WTC11 (cell line): Measurements from ENCODE around the gene RFK. TPM values are rescaled to one million over a fixed set of nuclear protein-coding genes. Genes with fewer than 3 reads are reported as not detected.

Source experiments
- ATAC-seq: fragments of 200-7000 bp; cut with Tn5 transposase; 2 replicates; pipeline ENCODE4 v1.10.0; 2021; ENCODE audit warnings: mild to moderate bottlenecking, moderate library complexity
- CTCF ChIA-PET: fragments of 300-600 bp; sonication (Branson Sonifier 250); formaldehyde crosslinking; loops from one replicate; lab custom pipeline; 2021; ENCODE audit warnings: antibody characterized with exemption; lab: Charles Lee
- POLR2A ChIA-PET: fragments of 350-600 bp; sonication (Branson Sonifier 250); formaldehyde crosslinking; loops from one replicate; lab custom pipeline; 2021; ENCODE audit warnings: antibody characterized with exemption; lab: Charles Lee
- DNase-seq: peaks from one replicate; pipeline ENCODE4 v3.0.0; 2021; ENCODE audit warnings: low spot score
- H3K27ac Mint-ChIP-seq: 2 replicates; pipeline ENCODE4 v1.8.0; 2021; ENCODE audit warnings: mixed read lengths
- H3K27me3 Mint-ChIP-seq: 2 replicates; pipeline ENCODE4 v1.8.0; 2021; ENCODE audit warnings: low read depth, mild to moderate bottlenecking, moderate library complexity, mixed read lengths
- H3K36me3 Mint-ChIP-seq: 2 replicates; pipeline ENCODE4 v1.8.0; 2021; ENCODE audit warnings: mixed read lengths
- H3K4me1 Mint-ChIP-seq: 2 replicates; pipeline ENCODE4 v1.8.0; 2022; ENCODE audit warnings: mixed read lengths
- H3K4me3 Mint-ChIP-seq: 2 replicates; pipeline ENCODE4 v1.8.0; 2021; ENCODE audit warnings: mild to moderate bottlenecking, moderate library complexity, mixed read lengths
- H3K9me3 Mint-ChIP-seq: 2 replicates; pipeline ENCODE4 v1.8.0; 2021; ENCODE audit warnings: mixed read lengths
- CREM ChIP-seq: sonication (generic); formaldehyde crosslinking; IDR thresholded peaks from 2 replicates; pipeline ENCODE4 v1.8.1; 2022; ENCODE audit warnings: mild to moderate bottlenecking, missing genetic modification reagents, moderate library complexity
- FOXP1 ChIP-seq: sonication (generic); formaldehyde crosslinking; IDR thresholded peaks from 2 replicates; pipeline ENCODE4 v1.8.0; 2022; ENCODE audit warnings: missing genetic modification reagents, mild to moderate bottlenecking, moderate library complexity, borderline replicate concordance
- GABPB1 ChIP-seq: sonication (generic); formaldehyde crosslinking; IDR thresholded peaks from 2 replicates; pipeline ENCODE4 v1.8.1; 2023; ENCODE audit warnings: mild to moderate bottlenecking, missing genetic modification reagents
- NR1H2 ChIP-seq: sonication (generic); formaldehyde crosslinking; IDR thresholded peaks from 2 replicates; pipeline ENCODE4 v1.9.0; 2021; ENCODE audit warnings: mild to moderate bottlenecking, moderate library complexity, missing genetic modification reagents
- TEAD4 ChIP-seq: sonication (generic); formaldehyde crosslinking; IDR thresholded peaks from 2 replicates; pipeline ENCODE4 v1.8.0; 2022; ENCODE audit warnings: mild to moderate bottlenecking, missing genetic modification reagents
- TP53 ChIP-seq: sonication (generic); formaldehyde crosslinking; IDR thresholded peaks from 2 replicates; pipeline ENCODE4 v1.8.1; 2023; ENCODE audit warnings: mild to moderate bottlenecking, missing genetic modification reagents
- total RNA-seq: library from RNA; stranded (reverse); gene quantifications from 3 replicates; pipeline ENCODE4 v1.2.3, GENCODE V29; 2021
- TF ChIP-seq, protein P1 (sequence below): sonication (generic); formaldehyde crosslinking; IDR thresholded peaks from 2 replicates; pipeline ENCODE4 v1.8.1; 2022; ENCODE audit warnings: missing genetic modification reagents, borderline replicate concordance
- TF ChIP-seq, protein P2 (sequence below): sonication (generic); formaldehyde crosslinking; conservative IDR thresholded peaks from 2 replicates; pipeline ENCODE4 v1.8.1; 2023; ENCODE audit warnings: mild to moderate bottlenecking, low read depth, missing genetic modification reagents, moderate library complexity
- TF ChIP-seq, protein P3 (sequence below): sonication (generic); formaldehyde crosslinking; IDR thresholded peaks from 2 replicates; pipeline ENCODE4 v1.8.0; 2023; ENCODE audit warnings: mild to moderate bottlenecking, missing genetic modification reagents
- TF ChIP-seq, protein P4 (sequence below): fragments of 250-450 bp; sonication (Bioruptor Pico); IDR thresholded peaks from 2 replicates; pipeline ENCODE4 v2.1.2; 2022; ENCODE audit warnings: mild to moderate bottlenecking, moderate library complexity
- TF ChIP-seq, protein P5 (sequence below): fragments of 200-600 bp; IDR thresholded peaks from 2 replicates; pipeline ENCODE4 v1.8.0; 2022; ENCODE audit warnings: antibody characterized with exemption
- TF ChIP-seq, protein P6 (sequence below): fragments of 250-450 bp; sonication (Bioruptor Pico); IDR thresholded peaks from 2 replicates; pipeline ENCODE4 v1.9.0; 2021; ENCODE audit warnings: mild to moderate bottlenecking, borderline replicate concordance

Gene RFK
- total RNA-seq, 1 experiment from 2014 or later, result 14.9 TPM

DNA sequence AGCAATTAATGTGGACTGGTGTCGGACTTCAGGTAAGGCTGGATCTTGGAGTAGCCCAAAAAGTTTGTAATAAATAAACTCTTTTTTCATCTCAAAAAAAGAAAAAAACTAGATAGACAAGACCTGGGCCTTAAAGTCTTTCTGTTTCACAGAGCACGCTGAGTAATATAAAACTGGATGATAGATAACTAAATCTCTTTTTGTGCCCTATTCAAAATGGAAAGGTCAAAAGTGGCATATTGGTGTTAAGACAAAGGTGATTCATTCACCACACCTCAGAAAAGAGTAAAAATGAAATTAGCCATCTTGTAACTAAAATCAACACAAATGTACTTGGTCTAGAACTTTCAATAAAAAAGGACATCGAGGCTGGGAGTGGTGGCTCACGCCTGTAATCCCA lies 30.3 kb upstream of the RFK start:
- H3K4me3 Mint-ChIP-seq, result no peak overlapping the region
- no peaks in the 10 kb centered on the region for H3K27me3 Mint-ChIP-seq
- CTCF ChIA-PET, result no interaction called here
- 0 out of 2 replicates have a peak, but pooled peaks cover 3% of the 10 kb centered on the region for H3K4me1 Mint-ChIP-seq
- POLR2A ChIA-PET, result no interaction called here
- ATAC-seq, result no peak
- no peak for DNase-seq
- no peaks in the 10 kb centered on the region for H3K36me3 Mint-ChIP-seq
- no peaks in the 10 kb centered on the region for H3K9me3 Mint-ChIP-seq
- TF ChIP-seq TP53 (no peak), FOXP1 (CRISPR knock-in tag) (no peak), CREM (CRISPR knock-in tag) (no peak), GABPB1 (CRISPR knock-in tag) (no peak), NR1H2 (CRISPR knock-in tag) (no peak), TEAD4 (CRISPR knock-in tag) (no peak)
- TF ChIP-seq, protein P1, sequence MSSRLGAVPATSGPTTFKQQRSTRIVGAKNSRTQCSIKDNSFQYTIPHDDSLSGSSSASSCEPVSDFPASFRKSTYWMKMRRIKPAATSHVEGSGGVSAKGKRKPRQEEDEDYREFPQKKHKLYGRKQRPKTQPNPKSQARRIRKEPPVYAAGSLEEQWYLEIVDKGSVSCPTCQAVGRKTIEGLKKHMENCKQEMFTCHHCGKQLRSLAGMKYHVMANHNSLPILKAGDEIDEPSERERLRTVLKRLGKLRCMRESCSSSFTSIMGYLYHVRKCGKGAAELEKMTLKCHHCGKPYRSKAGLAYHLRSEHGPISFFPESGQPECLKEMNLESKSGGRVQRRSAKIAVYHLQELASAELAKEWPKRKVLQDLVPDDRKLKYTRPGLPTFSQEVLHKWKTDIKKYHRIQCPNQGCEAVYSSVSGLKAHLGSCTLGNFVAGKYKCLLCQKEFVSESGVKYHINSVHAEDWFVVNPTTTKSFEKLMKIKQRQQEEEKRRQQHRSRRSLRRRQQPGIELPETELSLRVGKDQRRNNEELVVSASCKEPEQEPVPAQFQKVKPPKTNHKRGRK, result no peak
- TF ChIP-seq, protein P2, sequence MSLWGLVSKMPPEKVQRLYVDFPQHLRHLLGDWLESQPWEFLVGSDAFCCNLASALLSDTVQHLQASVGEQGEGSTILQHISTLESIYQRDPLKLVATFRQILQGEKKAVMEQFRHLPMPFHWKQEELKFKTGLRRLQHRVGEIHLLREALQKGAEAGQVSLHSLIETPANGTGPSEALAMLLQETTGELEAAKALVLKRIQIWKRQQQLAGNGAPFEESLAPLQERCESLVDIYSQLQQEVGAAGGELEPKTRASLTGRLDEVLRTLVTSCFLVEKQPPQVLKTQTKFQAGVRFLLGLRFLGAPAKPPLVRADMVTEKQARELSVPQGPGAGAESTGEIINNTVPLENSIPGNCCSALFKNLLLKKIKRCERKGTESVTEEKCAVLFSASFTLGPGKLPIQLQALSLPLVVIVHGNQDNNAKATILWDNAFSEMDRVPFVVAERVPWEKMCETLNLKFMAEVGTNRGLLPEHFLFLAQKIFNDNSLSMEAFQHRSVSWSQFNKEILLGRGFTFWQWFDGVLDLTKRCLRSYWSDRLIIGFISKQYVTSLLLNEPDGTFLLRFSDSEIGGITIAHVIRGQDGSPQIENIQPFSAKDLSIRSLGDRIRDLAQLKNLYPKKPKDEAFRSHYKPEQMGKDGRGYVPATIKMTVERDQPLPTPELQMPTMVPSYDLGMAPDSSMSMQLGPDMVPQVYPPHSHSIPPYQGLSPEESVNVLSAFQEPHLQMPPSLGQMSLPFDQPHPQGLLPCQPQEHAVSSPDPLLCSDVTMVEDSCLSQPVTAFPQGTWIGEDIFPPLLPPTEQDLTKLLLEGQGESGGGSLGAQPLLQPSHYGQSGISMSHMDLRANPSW, result no peak
- TF ChIP-seq, protein P3, sequence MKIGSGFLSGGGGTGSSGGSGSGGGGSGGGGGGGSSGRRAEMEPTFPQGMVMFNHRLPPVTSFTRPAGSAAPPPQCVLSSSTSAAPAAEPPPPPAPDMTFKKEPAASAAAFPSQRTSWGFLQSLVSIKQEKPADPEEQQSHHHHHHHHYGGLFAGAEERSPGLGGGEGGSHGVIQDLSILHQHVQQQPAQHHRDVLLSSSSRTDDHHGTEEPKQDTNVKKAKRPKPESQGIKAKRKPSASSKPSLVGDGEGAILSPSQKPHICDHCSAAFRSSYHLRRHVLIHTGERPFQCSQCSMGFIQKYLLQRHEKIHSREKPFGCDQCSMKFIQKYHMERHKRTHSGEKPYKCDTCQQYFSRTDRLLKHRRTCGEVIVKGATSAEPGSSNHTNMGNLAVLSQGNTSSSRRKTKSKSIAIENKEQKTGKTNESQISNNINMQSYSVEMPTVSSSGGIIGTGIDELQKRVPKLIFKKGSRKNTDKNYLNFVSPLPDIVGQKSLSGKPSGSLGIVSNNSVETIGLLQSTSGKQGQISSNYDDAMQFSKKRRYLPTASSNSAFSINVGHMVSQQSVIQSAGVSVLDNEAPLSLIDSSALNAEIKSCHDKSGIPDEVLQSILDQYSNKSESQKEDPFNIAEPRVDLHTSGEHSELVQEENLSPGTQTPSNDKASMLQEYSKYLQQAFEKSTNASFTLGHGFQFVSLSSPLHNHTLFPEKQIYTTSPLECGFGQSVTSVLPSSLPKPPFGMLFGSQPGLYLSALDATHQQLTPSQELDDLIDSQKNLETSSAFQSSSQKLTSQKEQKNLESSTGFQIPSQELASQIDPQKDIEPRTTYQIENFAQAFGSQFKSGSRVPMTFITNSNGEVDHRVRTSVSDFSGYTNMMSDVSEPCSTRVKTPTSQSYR (CRISPR knock-in tag), result no peak
- TF ChIP-seq, protein P4, sequence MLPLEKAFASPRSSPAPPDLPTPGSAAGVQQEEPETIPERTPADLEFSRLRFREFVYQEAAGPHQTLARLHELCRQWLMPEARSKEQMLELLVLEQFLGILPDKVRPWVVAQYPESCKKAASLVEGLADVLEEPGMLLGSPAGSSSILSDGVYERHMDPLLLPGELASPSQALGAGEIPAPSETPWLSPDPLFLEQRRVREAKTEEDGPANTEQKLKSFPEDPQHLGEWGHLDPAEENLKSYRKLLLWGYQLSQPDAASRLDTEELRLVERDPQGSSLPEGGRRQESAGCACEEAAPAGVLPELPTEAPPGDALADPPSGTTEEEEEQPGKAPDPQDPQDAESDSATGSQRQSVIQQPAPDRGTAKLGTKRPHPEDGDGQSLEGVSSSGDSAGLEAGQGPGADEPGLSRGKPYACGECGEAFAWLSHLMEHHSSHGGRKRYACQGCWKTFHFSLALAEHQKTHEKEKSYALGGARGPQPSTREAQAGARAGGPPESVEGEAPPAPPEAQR, result no peak
- TF ChIP-seq, protein P5, sequence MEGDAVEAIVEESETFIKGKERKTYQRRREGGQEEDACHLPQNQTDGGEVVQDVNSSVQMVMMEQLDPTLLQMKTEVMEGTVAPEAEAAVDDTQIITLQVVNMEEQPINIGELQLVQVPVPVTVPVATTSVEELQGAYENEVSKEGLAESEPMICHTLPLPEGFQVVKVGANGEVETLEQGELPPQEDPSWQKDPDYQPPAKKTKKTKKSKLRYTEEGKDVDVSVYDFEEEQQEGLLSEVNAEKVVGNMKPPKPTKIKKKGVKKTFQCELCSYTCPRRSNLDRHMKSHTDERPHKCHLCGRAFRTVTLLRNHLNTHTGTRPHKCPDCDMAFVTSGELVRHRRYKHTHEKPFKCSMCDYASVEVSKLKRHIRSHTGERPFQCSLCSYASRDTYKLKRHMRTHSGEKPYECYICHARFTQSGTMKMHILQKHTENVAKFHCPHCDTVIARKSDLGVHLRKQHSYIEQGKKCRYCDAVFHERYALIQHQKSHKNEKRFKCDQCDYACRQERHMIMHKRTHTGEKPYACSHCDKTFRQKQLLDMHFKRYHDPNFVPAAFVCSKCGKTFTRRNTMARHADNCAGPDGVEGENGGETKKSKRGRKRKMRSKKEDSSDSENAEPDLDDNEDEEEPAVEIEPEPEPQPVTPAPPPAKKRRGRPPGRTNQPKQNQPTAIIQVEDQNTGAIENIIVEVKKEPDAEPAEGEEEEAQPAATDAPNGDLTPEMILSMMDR, result no peak
- TF ChIP-seq, protein P6, sequence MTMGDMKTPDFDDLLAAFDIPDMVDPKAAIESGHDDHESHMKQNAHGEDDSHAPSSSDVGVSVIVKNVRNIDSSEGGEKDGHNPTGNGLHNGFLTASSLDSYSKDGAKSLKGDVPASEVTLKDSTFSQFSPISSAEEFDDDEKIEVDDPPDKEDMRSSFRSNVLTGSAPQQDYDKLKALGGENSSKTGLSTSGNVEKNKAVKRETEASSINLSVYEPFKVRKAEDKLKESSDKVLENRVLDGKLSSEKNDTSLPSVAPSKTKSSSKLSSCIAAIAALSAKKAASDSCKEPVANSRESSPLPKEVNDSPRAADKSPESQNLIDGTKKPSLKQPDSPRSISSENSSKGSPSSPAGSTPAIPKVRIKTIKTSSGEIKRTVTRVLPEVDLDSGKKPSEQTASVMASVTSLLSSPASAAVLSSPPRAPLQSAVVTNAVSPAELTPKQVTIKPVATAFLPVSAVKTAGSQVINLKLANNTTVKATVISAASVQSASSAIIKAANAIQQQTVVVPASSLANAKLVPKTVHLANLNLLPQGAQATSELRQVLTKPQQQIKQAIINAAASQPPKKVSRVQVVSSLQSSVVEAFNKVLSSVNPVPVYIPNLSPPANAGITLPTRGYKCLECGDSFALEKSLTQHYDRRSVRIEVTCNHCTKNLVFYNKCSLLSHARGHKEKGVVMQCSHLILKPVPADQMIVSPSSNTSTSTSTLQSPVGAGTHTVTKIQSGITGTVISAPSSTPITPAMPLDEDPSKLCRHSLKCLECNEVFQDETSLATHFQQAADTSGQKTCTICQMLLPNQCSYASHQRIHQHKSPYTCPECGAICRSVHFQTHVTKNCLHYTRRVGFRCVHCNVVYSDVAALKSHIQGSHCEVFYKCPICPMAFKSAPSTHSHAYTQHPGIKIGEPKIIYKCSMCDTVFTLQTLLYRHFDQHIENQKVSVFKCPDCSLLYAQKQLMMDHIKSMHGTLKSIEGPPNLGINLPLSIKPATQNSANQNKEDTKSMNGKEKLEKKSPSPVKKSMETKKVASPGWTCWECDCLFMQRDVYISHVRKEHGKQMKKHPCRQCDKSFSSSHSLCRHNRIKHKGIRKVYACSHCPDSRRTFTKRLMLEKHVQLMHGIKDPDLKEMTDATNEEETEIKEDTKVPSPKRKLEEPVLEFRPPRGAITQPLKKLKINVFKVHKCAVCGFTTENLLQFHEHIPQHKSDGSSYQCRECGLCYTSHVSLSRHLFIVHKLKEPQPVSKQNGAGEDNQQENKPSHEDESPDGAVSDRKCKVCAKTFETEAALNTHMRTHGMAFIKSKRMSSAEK, result no peak
- TF ChIP-seq, all 79 proteins: peak for 0
- H3K27ac Mint-ChIP-seq, result no peak overlapping the region
